OCI-LY1 (cell line): ENCODE data around the gene NIBAN1.

Source experiments
- H2AFZ ChIP-seq: fragments of 200-600 bp; sonication (generic), shearing (Covaris generic); 2 replicates; pipeline ENCODE4 v1.6.0; 2014; ENCODE audit warnings: antibody characterized with exemption, mild to moderate bottlenecking, low read length
- H3F3A ChIP-seq: fragments of 200-600 bp; sonication (generic), shearing (Covaris generic); 2 replicates; pipeline ENCODE4 v1.6.0; 2014; ENCODE audit warnings: mild to moderate bottlenecking, antibody characterized with exemption, low read length, moderate library complexity; ENCODE audit not compliant: insufficient read depth
- H3K27ac ChIP-seq: fragments of 200-600 bp; sonication (generic); 2 replicates; pipeline ENCODE4 v1.5.1; 2014; ENCODE audit warnings: low read length, mixed run types, mild to moderate bottlenecking, low read depth; ENCODE audit not compliant: poor library complexity, severe bottlenecking
- H3K27me3 ChIP-seq: fragments of 200-600 bp; sonication (generic); 2 replicates; pipeline ENCODE4 v1.6.0; 2014; ENCODE audit warnings: antibody characterized with exemption, mild to moderate bottlenecking, low read length, moderate library complexity; ENCODE audit not compliant: insufficient read depth
- H3K36me3 ChIP-seq: fragments of 200-600 bp; sonication (generic); 2 replicates; pipeline ENCODE4 v1.6.1; 2014; ENCODE audit warnings: mild to moderate bottlenecking, antibody characterized with exemption, low read length, moderate library complexity, mixed read lengths; ENCODE audit not compliant: insufficient read depth
- H3K4me1 ChIP-seq: fragments of 200-600 bp; sonication (generic); 2 replicates; pipeline ENCODE4 v1.5.1; 2014; ENCODE audit warnings: mild to moderate bottlenecking, low read length, moderate library complexity; ENCODE audit not compliant: insufficient read depth, severe bottlenecking
- H3K4me2 ChIP-seq: fragments of 200-600 bp; sonication (generic), shearing (Covaris generic); 2 replicates; pipeline ENCODE4 v1.6.1; 2014; ENCODE audit warnings: low read length
- H3K4me3 ChIP-seq: fragments of 200-600 bp; sonication (generic); 2 replicates; pipeline ENCODE4 v1.5.1; 2014; ENCODE audit warnings: low read length, low read depth, mild to moderate bottlenecking, mixed read lengths; ENCODE audit not compliant: poor library complexity, severe bottlenecking
- H3K79me2 ChIP-seq: fragments of 200-600 bp; shearing (Covaris generic); 2 replicates; pipeline ENCODE4 v1.6.1; 2016; ENCODE audit warnings: mixed run types, low read length, mixed read lengths; ENCODE audit not compliant: insufficient read depth
- H3K9ac ChIP-seq: fragments of 200-600 bp; sonication (generic), shearing (Covaris generic); 2 replicates; pipeline ENCODE4 v1.6.1; 2014; ENCODE audit warnings: mild to moderate bottlenecking, low read length, mixed read lengths
- H3K9me2 ChIP-seq: fragments of 200-600 bp; sonication (generic), shearing (Covaris generic); 2 replicates; pipeline ENCODE4 v1.6.1; 2014; ENCODE audit warnings: low read depth, mild to moderate bottlenecking, low read length, mixed read lengths
- H3K9me3 ChIP-seq: fragments of 200-600 bp; shearing (Covaris generic); 2 replicates; pipeline ENCODE4 v1.6.1; 2014; ENCODE audit warnings: low read length, mixed read lengths
- H4K20me1 ChIP-seq: fragments of 200-600 bp; sonication (generic), shearing (Covaris generic); 2 replicates; pipeline ENCODE4 v1.6.0; 2016; ENCODE audit warnings: mild to moderate bottlenecking, low read length; ENCODE audit not compliant: insufficient read depth
- EZH2 ChIP-seq: fragments of 200-600 bp; sonication (generic), shearing (Covaris generic); IDR thresholded peaks from 2 replicates; pipeline ENCODE4 v1.8.0; 2017; ENCODE audit warnings: borderline replicate concordance, mixed run types, mild to moderate bottlenecking, antibody characterized with exemption, low read length, moderate library complexity, mixed read lengths
- TF ChIP-seq, protein P1 (sequence below): fragments of 200-600 bp; sonication (generic), shearing (Covaris generic); IDR thresholded peaks from 2 replicates; pipeline ENCODE4 v1.5.1; 2017; ENCODE audit warnings: mild to moderate bottlenecking, antibody characterized with exemption, low read length, moderate library complexity, mixed read lengths

The NIBAN1 gene

DNA sequence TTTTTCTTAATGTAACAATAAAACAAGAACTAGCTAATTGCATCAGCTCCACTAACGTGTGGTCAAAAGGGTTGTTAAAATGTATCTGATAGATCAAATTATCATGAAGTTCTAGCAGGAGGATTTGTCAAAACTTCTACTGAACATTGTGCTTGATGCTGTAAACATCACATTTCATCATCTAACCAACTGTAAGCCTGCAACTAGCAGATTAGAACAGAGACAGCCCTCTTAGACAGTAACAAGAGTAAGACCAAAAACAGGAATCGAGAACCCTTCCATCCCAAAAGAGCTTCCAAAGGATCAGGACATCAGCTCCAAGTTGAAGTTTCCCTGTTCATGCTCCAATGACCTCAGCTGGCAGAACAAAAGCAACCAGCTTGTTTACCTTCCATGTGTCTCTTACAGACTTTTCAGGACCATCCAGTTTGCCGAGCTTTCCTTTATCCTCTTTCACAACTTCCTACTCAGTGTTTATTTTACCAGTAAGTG, 44.6 kb downstream of the NIBAN1 start:
- H3K79me2 ChIP-seq = no peaks in the 10 kb centered on the region
- no peaks in the 10 kb centered on the region for H3K9me2 ChIP-seq
- TF ChIP-seq, protein P1, sequence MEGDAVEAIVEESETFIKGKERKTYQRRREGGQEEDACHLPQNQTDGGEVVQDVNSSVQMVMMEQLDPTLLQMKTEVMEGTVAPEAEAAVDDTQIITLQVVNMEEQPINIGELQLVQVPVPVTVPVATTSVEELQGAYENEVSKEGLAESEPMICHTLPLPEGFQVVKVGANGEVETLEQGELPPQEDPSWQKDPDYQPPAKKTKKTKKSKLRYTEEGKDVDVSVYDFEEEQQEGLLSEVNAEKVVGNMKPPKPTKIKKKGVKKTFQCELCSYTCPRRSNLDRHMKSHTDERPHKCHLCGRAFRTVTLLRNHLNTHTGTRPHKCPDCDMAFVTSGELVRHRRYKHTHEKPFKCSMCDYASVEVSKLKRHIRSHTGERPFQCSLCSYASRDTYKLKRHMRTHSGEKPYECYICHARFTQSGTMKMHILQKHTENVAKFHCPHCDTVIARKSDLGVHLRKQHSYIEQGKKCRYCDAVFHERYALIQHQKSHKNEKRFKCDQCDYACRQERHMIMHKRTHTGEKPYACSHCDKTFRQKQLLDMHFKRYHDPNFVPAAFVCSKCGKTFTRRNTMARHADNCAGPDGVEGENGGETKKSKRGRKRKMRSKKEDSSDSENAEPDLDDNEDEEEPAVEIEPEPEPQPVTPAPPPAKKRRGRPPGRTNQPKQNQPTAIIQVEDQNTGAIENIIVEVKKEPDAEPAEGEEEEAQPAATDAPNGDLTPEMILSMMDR = no peak
- TF ChIP-seq EZH2 = no peak
- H4K20me1 ChIP-seq = no peaks in the 10 kb centered on the region
- no peak overlapping the region for H3K9ac ChIP-seq
- no peaks in the 10 kb centered on the region for H3K27me3 ChIP-seq
- H3K4me1 ChIP-seq = no peaks in the 10 kb centered on the region
- no peaks in the 10 kb centered on the region for H3F3A ChIP-seq
- H3K36me3 ChIP-seq = no peaks in the 10 kb centered on the region
- no peaks in the 10 kb centered on the region for H3K9me3 ChIP-seq
- no peak overlapping the region for H3K4me2 ChIP-seq
- H2AFZ ChIP-seq = no peak overlapping the region
- no peak overlapping the region for H3K27ac ChIP-seq
- no peak overlapping the region for H3K4me3 ChIP-seq

GRCh38 chr1:184928394-184928793, 45.9 kb downstream of the NIBAN1 start:
- Histone ChIP-seq H3K4me3 (no peak overlapping the region), H3K9me3 (no peaks in the 10 kb centered on the region), H3K4me1 (no peaks in the 10 kb centered on the region), H3K79me2 (no peaks in the 10 kb centered on the region), H3K9ac (no peak overlapping the region), H3K27me3 (no peaks in the 10 kb centered on the region), H3K4me2 (no peak overlapping the region), H3F3A (no peaks in the 10 kb centered on the region), H4K20me1 (no peaks in the 10 kb centered on the region), H3K27ac (no peak overlapping the region), H3K9me2 (no peaks in the 10 kb centered on the region), H3K36me3 (no peaks in the 10 kb centered on the region), H2AFZ (no peak overlapping the region)
- TF ChIP-seq, protein P1 = no peak
- no peak for TF ChIP-seq EZH2
